Embryonic facial prominence (tissue), 1 donor: ENCODE results near the gene GALNT12.

Experiments used
- DNase-seq: peaks from one replicate; pipeline ENCODE4 v3.0.0-alpha.2; 2016; ENCODE audit errors: extremely low spot score

Gene GALNT12

GRCh38 chr9:98832768-98833089 is 25.3 kb downstream of the GALNT12 start:
- no peak for DNase-seq

GRCh38 chr9:98833090-98833956 is 25.9 kb downstream of the GALNT12 start:
- no peak for DNase-seq

- no peak for DNase-seq
These were observed 26.9 kb downstream of the GALNT12 start for GRCh38 chr9:98834386-98834785.

- no peak for DNase-seq
These were observed 28.7 kb downstream of the GALNT12 start for GRCh38 chr9:98836206-98836605.

- no peak for DNase-seq
These were observed 30.0 kb downstream of the GALNT12 start for GRCh38 chr9:98837516-98837915.

- no peak for DNase-seq
These were observed 30.8 kb downstream of the GALNT12 start for GRCh38 chr9:98838155-98838867.

GRCh38 chr9:98838868-98839565 is 31.5 kb downstream of the GALNT12 start:
- no peak for DNase-seq

- no peak for DNase-seq
These were observed 32.3 kb downstream of the GALNT12 start for GRCh38 chr9:98839724-98840123.

GRCh38 chr9:98842510-98842909 is 35.0 kb downstream of the GALNT12 start:
- no peak for DNase-seq

GRCh38 chr9:98846081-98846480 is 38.6 kb downstream of the GALNT12 start:
- no peak for DNase-seq

- DNase-seq = no peak
These were observed 39.4 kb downstream of the GALNT12 start for GRCh38 chr9:98846879-98847278.

- DNase-seq = peak; percentile 33
These were observed 41.1 kb downstream of the GALNT12 start for GRCh38 chr9:98848450-98849149.

- DNase-seq = no peak
These were observed 42.1 kb downstream of the GALNT12 start for GRCh38 chr9:98849563-98849962.

GRCh38 chr9:98850851-98851729 is 43.6 kb downstream of the GALNT12 start:
- DNase-seq = no peak

GRCh38 chr9:98851730-98852459 is 44.4 kb downstream of the GALNT12 start:
- DNase-seq = no peak

GRCh38 chr9:98852460-98852734 is 44.9 kb downstream of the GALNT12 start:
- no peak for DNase-seq

GRCh38 chr9:98852961-98853360 is 45.5 kb downstream of the GALNT12 start:
- DNase-seq = no peak

GRCh38 chr9:98854266-98854665 is 46.8 kb downstream of the GALNT12 start:
- DNase-seq = no peak

- no peak for DNase-seq
These were observed 48.1 kb downstream of the GALNT12 start for GRCh38 chr9:98855592-98855991.

- DNase-seq = no peak
These were observed 49.5 kb downstream of the GALNT12 start for GRCh38 chr9:98856982-98857381.

GRCh38 chr9:98859941-98860340 is 52.5 kb downstream of the GALNT12 start:
- no peak for DNase-seq
